ENCODE data around the gene ECT2L.

Gene ECT2L

GRCh38 chr6:138776659-138777058 is 19.2 kb upstream of the ECT2L start:
- Histone ChIP-seq H3K4me3 (ENCODE audit: low read length) (no peak overlapping the region), H3K27me3 (ENCODE audit: control insufficient read depth, insufficient read depth, low read length) (no peaks in the 10 kb centered on the region), H3K27ac (ENCODE audit: low read length) (no peak overlapping the region), H3K4me1 (ENCODE audit: control insufficient read depth, insufficient read depth, low read length) (no peaks in the 10 kb centered on the region), H3K36me3 (ENCODE audit: control insufficient read depth, insufficient read depth, low read length) (no peaks in the 10 kb centered on the region), H3K9me3 (ENCODE audit: control insufficient read depth, insufficient read depth, low read length) (no peaks in the 10 kb centered on the region)
- WGBS (ENCODE audit: insufficient coverage, insufficient read length) = no CpG with 5 or more reads among the region's 1 CpG
- no peak for DNase-seq (ENCODE audit: low read depth, low spot score)

GRCh38 chr6:138778331-138778730 is 17.6 kb upstream of the ECT2L start:
- Histone ChIP-seq H3K36me3 (ENCODE audit: control insufficient read depth, insufficient read depth, low read length) (no peaks in the 10 kb centered on the region), H3K27ac (ENCODE audit: low read length) (no peak overlapping the region), H3K9me3 (ENCODE audit: control insufficient read depth, insufficient read depth, low read length) (no peaks in the 10 kb centered on the region), H3K4me1 (ENCODE audit: control insufficient read depth, insufficient read depth, low read length) (no peaks in the 10 kb centered on the region), H3K27me3 (ENCODE audit: control insufficient read depth, insufficient read depth, low read length) (no peaks in the 10 kb centered on the region), H3K4me3 (ENCODE audit: low read length) (no peak overlapping the region)
- no CpG with 5 or more reads among the region's 6 CpGs for WGBS (ENCODE audit: insufficient coverage, insufficient read length)
- no peak for DNase-seq (ENCODE audit: low read depth, low spot score)

GRCh38 chr6:138782243-138782642 is 13.6 kb upstream of the ECT2L start:
- Histone ChIP-seq H3K4me3 (ENCODE audit: low read length) (no peak overlapping the region), H3K9me3 (ENCODE audit: control insufficient read depth, insufficient read depth, low read length) (no peaks in the 10 kb centered on the region), H3K27me3 (ENCODE audit: control insufficient read depth, insufficient read depth, low read length) (no peaks in the 10 kb centered on the region), H3K27ac (ENCODE audit: low read length) (no peak overlapping the region), H3K4me1 (ENCODE audit: control insufficient read depth, insufficient read depth, low read length) (no peaks in the 10 kb centered on the region), H3K36me3 (ENCODE audit: control insufficient read depth, insufficient read depth, low read length) (no peaks in the 10 kb centered on the region)
- WGBS (ENCODE audit: insufficient coverage, insufficient read length) = 100% methylated on average over 1 of the region's 4 CpGs
- no peak for DNase-seq (ENCODE audit: low read depth, low spot score)

- Histone ChIP-seq H3K27ac (ENCODE audit: low read length) (no peak overlapping the region), H3K4me3 (ENCODE audit: low read length) (no peak overlapping the region), H3K9me3 (ENCODE audit: control insufficient read depth, insufficient read depth, low read length) (no peaks in the 10 kb centered on the region), H3K36me3 (ENCODE audit: control insufficient read depth, insufficient read depth, low read length) (no peaks in the 10 kb centered on the region), H3K4me1 (ENCODE audit: control insufficient read depth, insufficient read depth, low read length) (no peaks in the 10 kb centered on the region), H3K27me3 (ENCODE audit: control insufficient read depth, insufficient read depth, low read length) (no peaks in the 10 kb centered on the region)
- no peak for DNase-seq (ENCODE audit: low read depth, low spot score)
- WGBS (ENCODE audit: insufficient coverage, insufficient read length) = no CpG with 5 or more reads among the region's 4 CpGs
These were observed 10.8 kb upstream of the ECT2L start for GRCh38 chr6:138785079-138785478.

- no peak for DNase-seq (ENCODE audit: low read depth, low spot score)
- WGBS (ENCODE audit: insufficient coverage, insufficient read length) = no CpG with 5 or more reads among the region's 3 CpGs
- no peaks in the 10 kb centered on the region for H3K36me3 ChIP-seq (ENCODE audit: control insufficient read depth, insufficient read depth, low read length)
- H3K27me3 ChIP-seq (ENCODE audit: control insufficient read depth, insufficient read depth, low read length) = no peaks in the 10 kb centered on the region
- no peak overlapping the region for H3K27ac ChIP-seq (ENCODE audit: low read length)
- no peaks in the 10 kb centered on the region for H3K9me3 ChIP-seq (ENCODE audit: control insufficient read depth, insufficient read depth, low read length)
- no peaks in the 10 kb centered on the region for H3K4me1 ChIP-seq (ENCODE audit: control insufficient read depth, insufficient read depth, low read length)
- no peak overlapping the region for H3K4me3 ChIP-seq (ENCODE audit: low read length)
These were observed 9.9 kb upstream of the ECT2L start for GRCh38 chr6:138785980-138786379.

GRCh38 chr6:138787138-138787537 is 8.7 kb upstream of the ECT2L start:
- no peaks in the 10 kb centered on the region for H3K9me3 ChIP-seq (ENCODE audit: control insufficient read depth, insufficient read depth, low read length)
- no peak overlapping the region for H3K4me3 ChIP-seq (ENCODE audit: low read length)
- no peak overlapping the region for H3K27ac ChIP-seq (ENCODE audit: low read length)
- H3K36me3 ChIP-seq (ENCODE audit: control insufficient read depth, insufficient read depth, low read length) = no peaks in the 10 kb centered on the region
- no peaks in the 10 kb centered on the region for H3K27me3 ChIP-seq (ENCODE audit: control insufficient read depth, insufficient read depth, low read length)
- WGBS (ENCODE audit: insufficient coverage, insufficient read length) = no CpG with 5 or more reads among the region's 1 CpG
- no peak for DNase-seq (ENCODE audit: low read depth, low spot score)
- H3K4me1 ChIP-seq (ENCODE audit: control insufficient read depth, insufficient read depth, low read length) = no peaks in the 10 kb centered on the region

GRCh38 chr6:138796771-138797170 is 884 bp downstream of the ECT2L start:
- no peaks in the 10 kb centered on the region for H3K36me3 ChIP-seq (ENCODE audit: control insufficient read depth, insufficient read depth, low read length)
- no peak for DNase-seq (ENCODE audit: low read depth, low spot score)
- H3K27ac ChIP-seq (ENCODE audit: low read length) = no peak overlapping the region
- H3K4me1 ChIP-seq (ENCODE audit: control insufficient read depth, insufficient read depth, low read length) = no peaks in the 10 kb centered on the region
- no peaks in the 10 kb centered on the region for H3K9me3 ChIP-seq (ENCODE audit: control insufficient read depth, insufficient read depth, low read length)
- H3K27me3 ChIP-seq (ENCODE audit: control insufficient read depth, insufficient read depth, low read length) = no peaks in the 10 kb centered on the region
- H3K4me3 ChIP-seq (ENCODE audit: low read length) = no peak overlapping the region
- no CpG with 5 or more reads among the region's 2 CpGs for WGBS (ENCODE audit: insufficient coverage, insufficient read length)

GRCh38 chr6:138797806-138798446 is 2.0 kb downstream of the ECT2L start:
- H3K4me1 ChIP-seq (ENCODE audit: control insufficient read depth, insufficient read depth, low read length) = no peaks in the 10 kb centered on the region
- no peak overlapping the region for H3K27ac ChIP-seq (ENCODE audit: low read length)
- no peaks in the 10 kb centered on the region for H3K36me3 ChIP-seq (ENCODE audit: control insufficient read depth, insufficient read depth, low read length)
- no peaks in the 10 kb centered on the region for H3K27me3 ChIP-seq (ENCODE audit: control insufficient read depth, insufficient read depth, low read length)
- DNase-seq (ENCODE audit: low read depth, low spot score) = no peak
- no peaks in the 10 kb centered on the region for H3K9me3 ChIP-seq (ENCODE audit: control insufficient read depth, insufficient read depth, low read length)
- no CpG with 5 or more reads among the region's 4 CpGs for WGBS (ENCODE audit: insufficient coverage, insufficient read length)
- H3K4me3 ChIP-seq (ENCODE audit: low read length) = no peak overlapping the region

- Histone ChIP-seq H3K36me3 (ENCODE audit: control insufficient read depth, insufficient read depth, low read length) (no peaks in the 10 kb centered on the region), H3K4me1 (ENCODE audit: control insufficient read depth, insufficient read depth, low read length) (no peaks in the 10 kb centered on the region), H3K9me3 (ENCODE audit: control insufficient read depth, insufficient read depth, low read length) (no peaks in the 10 kb centered on the region), H3K27ac (ENCODE audit: low read length) (no peak overlapping the region), H3K4me3 (ENCODE audit: low read length) (no peak overlapping the region), H3K27me3 (ENCODE audit: control insufficient read depth, insufficient read depth, low read length) (no peaks in the 10 kb centered on the region)
- no peak for DNase-seq (ENCODE audit: low read depth, low spot score)
- WGBS (ENCODE audit: insufficient coverage, insufficient read length) = no CpG with 5 or more reads among the region's 2 CpGs
These were observed 4.7 kb downstream of the ECT2L start for GRCh38 chr6:138800377-138801150.

GRCh38 chr6:138803331-138803730 is 7.4 kb downstream of the ECT2L start:
- Histone ChIP-seq H3K4me1 (ENCODE audit: control insufficient read depth, insufficient read depth, low read length) (no peaks in the 10 kb centered on the region), H3K36me3 (ENCODE audit: control insufficient read depth, insufficient read depth, low read length) (no peaks in the 10 kb centered on the region), H3K4me3 (ENCODE audit: low read length) (no peak overlapping the region), H3K27ac (ENCODE audit: low read length) (no peak overlapping the region), H3K9me3 (ENCODE audit: control insufficient read depth, insufficient read depth, low read length) (no peaks in the 10 kb centered on the region), H3K27me3 (ENCODE audit: control insufficient read depth, insufficient read depth, low read length) (no peaks in the 10 kb centered on the region)
- no peak for DNase-seq (ENCODE audit: low read depth, low spot score)
- no CpG with 5 or more reads among the region's 2 CpGs for WGBS (ENCODE audit: insufficient coverage, insufficient read length)

GRCh38 chr6:138803861-138804260 is 8.0 kb downstream of the ECT2L start:
- H3K27ac ChIP-seq (ENCODE audit: low read length) = no peak overlapping the region
- WGBS (ENCODE audit: insufficient coverage, insufficient read length) = 100% methylated on average over 1 of the region's 4 CpGs

More at GRCh38 chr6:138803861-138804260, 8.0 kb downstream of the ECT2L start:
- Histone ChIP-seq H3K4me3 (ENCODE audit: low read length) (no peak overlapping the region), H3K4me1 (ENCODE audit: control insufficient read depth, insufficient read depth, low read length) (no peaks in the 10 kb centered on the region), H3K27me3 (ENCODE audit: control insufficient read depth, insufficient read depth, low read length) (no peaks in the 10 kb centered on the region), H3K9me3 (ENCODE audit: control insufficient read depth, insufficient read depth, low read length) (no peaks in the 10 kb centered on the region), H3K36me3 (ENCODE audit: control insufficient read depth, insufficient read depth, low read length) (no peaks in the 10 kb centered on the region)
- no peak for DNase-seq (ENCODE audit: low read depth, low spot score)

Measured in iPS DF 6.9 (cell line).